ENCODE measurements around the gene PKD1L1. TPM values are rescaled to one million over a fixed set of nuclear protein-coding genes. Genes with fewer than 3 reads are reported as not detected.

Gene PKD1L1
- total RNA-seq, 1 experiment from 2014 or later = not detected

DNA sequence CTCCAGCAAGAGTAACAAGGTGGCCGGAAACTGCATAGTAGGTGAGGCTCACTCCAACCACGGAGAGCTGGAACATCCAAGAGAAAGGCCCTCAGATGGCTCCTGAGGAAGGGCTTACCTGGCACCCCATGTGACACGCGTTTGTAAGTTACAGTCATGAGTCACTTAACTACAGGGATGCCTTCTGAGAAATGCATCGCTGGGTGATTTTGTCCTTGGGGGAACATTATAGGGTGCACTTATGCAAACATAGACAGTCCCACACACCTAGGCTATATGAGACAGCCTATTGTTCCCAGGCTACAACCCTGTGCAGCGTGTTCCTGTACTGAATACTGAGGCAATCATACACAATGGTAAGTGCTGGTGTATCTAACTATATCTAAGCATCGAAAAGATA, 139.9 kb downstream of the PKD1L1 start:
- no peak for DNase-seq (ENCODE audit: unreplicated experiment)
- no peak for TF ChIP-seq CTCF (IDR thresholded peaks at IDR 0.05; ENCODE audit: unreplicated experiment)
- intact Hi-C loops (cut with micrococcal nuclease) = no loop called here
- H3K36me3 Mint-ChIP-seq (ENCODE audit: insufficient read depth, unreplicated experiment) = no peaks in the 10 kb centered on the region
- H3K27me3 Mint-ChIP-seq (ENCODE audit: insufficient read depth, unreplicated experiment) = no peaks in the 10 kb centered on the region
- ChIA-PET POLR2A (interaction anchor here (0.8 kb wide), 1 partner anchor 23 kb away, joined by 4 read pairs; no protein-coding TSS in a partner anchor), CTCF (interaction anchor here (1.1 to 2.1 kb wide), 4 partner anchors 11 to 542 kb away, joined by 3 to 21 read pairs (median 6); no protein-coding TSS in a partner anchor)
- H3K4me3 Mint-ChIP-seq (ENCODE audit: unreplicated experiment) = no peak overlapping the region
- H3K4me1 Mint-ChIP-seq (ENCODE audit: insufficient read depth, unreplicated experiment) = peaks cover 6% of the 10 kb centered on the region
- H3K27ac Mint-ChIP-seq (ENCODE audit: low read depth, unreplicated experiment) = no peak overlapping the region
- no peaks in the 10 kb centered on the region for H3K9me3 Mint-ChIP-seq (ENCODE audit: unreplicated experiment)
- no TSS peak for BruUV-seq (replicated peaks)

- H3K36me3 Mint-ChIP-seq (ENCODE audit: insufficient read depth, unreplicated experiment) = no peaks in the 10 kb centered on the region
- H3K27me3 Mint-ChIP-seq (ENCODE audit: insufficient read depth, unreplicated experiment) = no peaks in the 10 kb centered on the region
- DNase-seq (ENCODE audit: unreplicated experiment) = no peak
- no peaks in the 10 kb centered on the region for H3K9me3 Mint-ChIP-seq (ENCODE audit: unreplicated experiment)
- H3K27ac Mint-ChIP-seq (ENCODE audit: low read depth, unreplicated experiment) = no peak overlapping the region
- POLR2A ChIA-PET = interaction anchor here (0.8 kb wide), 1 partner anchor 22 kb away, joined by 4 read pairs; no protein-coding TSS in a partner anchor
- H3K4me3 Mint-ChIP-seq (ENCODE audit: unreplicated experiment) = no peak overlapping the region
- peaks cover 6% of the 10 kb centered on the region for H3K4me1 Mint-ChIP-seq (ENCODE audit: insufficient read depth, unreplicated experiment)
- no TSS peak for BruUV-seq (replicated peaks)
- CTCF ChIA-PET = interaction anchor here (1.2 to 2.0 kb wide), 2 partner anchors 12 to 542 kb away, joined by 5 to 21 read pairs; no protein-coding TSS in a partner anchor
- no peak for TF ChIP-seq CTCF (IDR thresholded peaks at IDR 0.05; ENCODE audit: unreplicated experiment)
- intact Hi-C loops (cut with micrococcal nuclease) = no loop called here
These were observed 140.5 kb downstream of the PKD1L1 start for GRCh38 chr7:47807756-47808155.

DNA sequence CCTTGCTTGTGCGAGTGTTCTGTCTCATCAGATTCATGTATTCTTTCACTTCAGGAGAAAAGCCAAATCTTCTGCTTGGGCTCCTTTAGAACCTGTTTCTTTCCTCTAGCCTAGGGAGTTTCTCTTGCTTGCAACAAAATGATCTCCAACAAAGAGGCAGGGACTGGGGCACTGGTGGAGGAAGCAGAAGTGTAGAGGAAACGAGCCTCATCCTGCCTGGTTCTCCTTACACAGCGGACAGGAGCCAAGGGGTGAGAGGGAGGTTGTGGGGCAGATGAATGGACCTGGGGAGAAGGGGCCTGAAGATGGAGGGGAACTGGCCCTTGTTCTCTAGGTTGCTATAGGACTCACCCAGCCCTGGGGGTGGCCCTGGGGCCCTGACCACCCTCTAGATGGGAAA, 141.1 kb downstream of the PKD1L1 start:
- Mint-ChIP-seq H3K36me3 (ENCODE audit: insufficient read depth, unreplicated experiment) (no peaks in the 10 kb centered on the region), H3K27me3 (ENCODE audit: insufficient read depth, unreplicated experiment) (no peaks in the 10 kb centered on the region), H3K4me3 (ENCODE audit: unreplicated experiment) (no peak overlapping the region), H3K9me3 (ENCODE audit: unreplicated experiment) (no peaks in the 10 kb centered on the region), H3K4me1 (ENCODE audit: insufficient read depth, unreplicated experiment) (peaks cover 6% of the 10 kb centered on the region), H3K27ac (ENCODE audit: low read depth, unreplicated experiment) (no peak overlapping the region)
- no TSS peak for BruUV-seq (replicated peaks)
- ChIA-PET POLR2A (no interaction called here), CTCF (interaction anchor here (1.2 to 1.6 kb wide), 2 partner anchors 12 to 541 kb away, joined by 5 to 10 read pairs; no protein-coding TSS in a partner anchor)
- TF ChIP-seq CTCF (IDR thresholded peaks at IDR 0.05; ENCODE audit: unreplicated experiment) = no peak
- no peak for DNase-seq (ENCODE audit: unreplicated experiment)
- intact Hi-C loops (cut with micrococcal nuclease) = no loop called here

DNA sequence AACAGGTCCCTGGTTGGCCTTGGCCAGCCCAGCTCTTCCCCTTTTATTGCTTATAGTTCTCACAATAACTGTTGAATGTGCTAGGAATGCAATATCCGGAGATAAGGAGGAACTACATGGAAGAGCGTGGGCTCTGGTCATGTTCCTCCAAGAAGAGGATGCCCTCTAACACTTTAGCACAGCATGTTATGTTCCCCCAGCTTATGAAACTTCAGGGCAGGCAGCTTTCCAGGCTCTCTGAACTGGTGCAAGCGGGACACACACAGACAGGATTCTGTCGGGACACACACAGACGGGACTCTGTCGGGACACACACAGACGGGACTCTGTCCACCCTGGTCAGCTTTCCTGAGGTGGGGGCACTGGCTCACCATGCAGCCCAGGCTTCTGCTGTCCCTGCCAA, 141.6 kb downstream of the PKD1L1 start:
- no peaks in the 10 kb centered on the region for H3K9me3 Mint-ChIP-seq (ENCODE audit: unreplicated experiment)
- no peak for DNase-seq (ENCODE audit: unreplicated experiment)
- no peaks in the 10 kb centered on the region for H3K27me3 Mint-ChIP-seq (ENCODE audit: insufficient read depth, unreplicated experiment)
- no peak overlapping the region for H3K27ac Mint-ChIP-seq (ENCODE audit: low read depth, unreplicated experiment)
- BruUV-seq (replicated peaks) = no TSS peak
- peaks cover 6% of the 10 kb centered on the region for H3K4me1 Mint-ChIP-seq (ENCODE audit: insufficient read depth, unreplicated experiment)
- CTCF ChIA-PET = interaction anchor here (0.7 to 1.6 kb wide), 3 partner anchors 10 to 541 kb away, joined by 3 to 10 read pairs (median 4); no protein-coding TSS in a partner anchor
- H3K36me3 Mint-ChIP-seq (ENCODE audit: insufficient read depth, unreplicated experiment) = no peaks in the 10 kb centered on the region
- no peak for TF ChIP-seq CTCF (IDR thresholded peaks at IDR 0.05; ENCODE audit: unreplicated experiment)
- intact Hi-C loops (cut with micrococcal nuclease) = no loop called here
- no peak overlapping the region for H3K4me3 Mint-ChIP-seq (ENCODE audit: unreplicated experiment)
- POLR2A ChIA-PET = no interaction called here

Measured in MCF 10A (cell line).